Calu3 (cell line): ENCODE measurements around the gene HP1BP3. TPM values are rescaled to one million over a fixed set of nuclear protein-coding genes. Genes with fewer than 3 reads are reported as not detected.

ENCODE experiments used
- BruUV-seq: library from RNA; stranded (reverse); fragments of 400-500 nt; replicated peaks from 2 replicates; lab custom pipeline; 2021; lab: Mats Ljungman, UMichigan
- CTCF ChIA-PET: fragments of 300-600 bp; sonication (Branson Sonifier 250); formaldehyde crosslinking; loops from one replicate; lab custom pipeline; 2022; ENCODE audit warnings: antibody characterized with exemption; lab: Charles Lee
- DNase-seq: peaks from one replicate; pipeline ENCODE4 v3.0.0; 2022
- H3K27ac Mint-ChIP-seq: one replicate; pipeline ENCODE4 v1.8.0; 2022; ENCODE audit warnings: mixed read lengths; ENCODE audit not compliant: unreplicated experiment
- H3K27me3 Mint-ChIP-seq: one replicate; pipeline ENCODE4 v1.8.0; 2022; ENCODE audit warnings: mixed read lengths; ENCODE audit not compliant: unreplicated experiment
- H3K36me3 Mint-ChIP-seq: one replicate; pipeline ENCODE4 v1.8.0; 2022; ENCODE audit warnings: mild to moderate bottlenecking, moderate library complexity, mixed read lengths; ENCODE audit not compliant: insufficient read depth, unreplicated experiment
- H3K4me1 Mint-ChIP-seq: one replicate; pipeline ENCODE4 v1.8.0; 2022; ENCODE audit warnings: mild to moderate bottlenecking, low read depth, mixed read lengths; ENCODE audit not compliant: unreplicated experiment
- H3K4me3 Mint-ChIP-seq: one replicate; pipeline ENCODE4 v1.8.0; 2022; ENCODE audit warnings: mild to moderate bottlenecking, low read depth, moderate library complexity, mixed read lengths; ENCODE audit not compliant: unreplicated experiment
- H3K9me3 Mint-ChIP-seq: one replicate; pipeline ENCODE4 v1.8.0; 2022; ENCODE audit warnings: low read depth, mixed read lengths; ENCODE audit not compliant: unreplicated experiment
- intact Hi-C: fragments of 100-400 bp; cut with micrococcal nuclease; formaldehyde crosslinking; loops from one replicate; pipeline ENCODE4 v1.10.0; 2022; ENCODE audit not compliant: unreplicated experiment
- total RNA-seq: library from RNA; stranded (reverse); gene quantifications from 2 replicates; pipeline ENCODE4 v1.2.3, GENCODE V29; 2022
- TF ChIP-seq, protein P1 (sequence below): fragments of 200-600 bp; IDR thresholded peaks from one replicate; pipeline ENCODE4 v1.8.0; 2022; ENCODE audit warnings: antibody characterized with exemption; ENCODE audit not compliant: unreplicated experiment

The HP1BP3 gene
- total RNA-seq, 1 experiment from 2014 or later = 247 TPM

DNA sequence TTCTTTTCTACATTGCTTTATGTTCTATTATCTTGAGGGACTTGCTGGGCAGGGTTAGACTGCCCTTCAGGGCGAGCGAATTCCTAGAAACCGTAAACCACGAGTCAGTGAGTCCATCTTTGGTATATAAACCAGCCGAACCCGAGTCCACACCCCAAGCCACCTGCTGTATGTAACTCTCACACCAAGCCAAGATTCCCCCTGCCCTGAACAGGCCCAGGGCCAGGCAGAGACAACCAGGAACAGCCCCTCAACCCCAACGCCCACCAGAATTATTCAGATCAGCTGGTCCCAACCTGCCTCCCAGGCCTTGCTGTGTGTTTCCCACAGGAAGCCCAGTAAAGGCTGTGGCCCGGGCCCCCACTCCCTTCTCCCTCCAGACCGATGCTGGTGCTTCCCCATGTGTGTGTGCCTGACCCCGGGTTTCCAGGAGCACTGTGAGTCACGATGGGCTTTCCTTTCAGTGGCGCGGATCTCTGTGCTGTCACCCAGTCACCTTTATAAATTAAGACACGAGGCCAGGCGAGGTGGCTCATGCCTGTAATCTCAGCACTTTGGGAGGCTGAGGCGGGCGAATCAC lies 86.4 kb downstream of the HP1BP3 start:
- Mint-ChIP-seq H3K4me3 (no peak overlapping the region), H3K36me3 (peaks cover 7% of the 10 kb centered on the region), H3K27me3 (peaks cover 24% of the 10 kb centered on the region), H3K27ac (no peak overlapping the region), H3K4me1 (peaks cover 10% of the 10 kb centered on the region), H3K9me3 (peaks cover 3% of the 10 kb centered on the region)
- DNase-seq = no peak
- TF ChIP-seq, protein P1, sequence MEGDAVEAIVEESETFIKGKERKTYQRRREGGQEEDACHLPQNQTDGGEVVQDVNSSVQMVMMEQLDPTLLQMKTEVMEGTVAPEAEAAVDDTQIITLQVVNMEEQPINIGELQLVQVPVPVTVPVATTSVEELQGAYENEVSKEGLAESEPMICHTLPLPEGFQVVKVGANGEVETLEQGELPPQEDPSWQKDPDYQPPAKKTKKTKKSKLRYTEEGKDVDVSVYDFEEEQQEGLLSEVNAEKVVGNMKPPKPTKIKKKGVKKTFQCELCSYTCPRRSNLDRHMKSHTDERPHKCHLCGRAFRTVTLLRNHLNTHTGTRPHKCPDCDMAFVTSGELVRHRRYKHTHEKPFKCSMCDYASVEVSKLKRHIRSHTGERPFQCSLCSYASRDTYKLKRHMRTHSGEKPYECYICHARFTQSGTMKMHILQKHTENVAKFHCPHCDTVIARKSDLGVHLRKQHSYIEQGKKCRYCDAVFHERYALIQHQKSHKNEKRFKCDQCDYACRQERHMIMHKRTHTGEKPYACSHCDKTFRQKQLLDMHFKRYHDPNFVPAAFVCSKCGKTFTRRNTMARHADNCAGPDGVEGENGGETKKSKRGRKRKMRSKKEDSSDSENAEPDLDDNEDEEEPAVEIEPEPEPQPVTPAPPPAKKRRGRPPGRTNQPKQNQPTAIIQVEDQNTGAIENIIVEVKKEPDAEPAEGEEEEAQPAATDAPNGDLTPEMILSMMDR = no peak
- CTCF ChIA-PET = no interaction called here
- no TSS peak for BruUV-seq
- intact Hi-C loops = no loop called here

DNA sequence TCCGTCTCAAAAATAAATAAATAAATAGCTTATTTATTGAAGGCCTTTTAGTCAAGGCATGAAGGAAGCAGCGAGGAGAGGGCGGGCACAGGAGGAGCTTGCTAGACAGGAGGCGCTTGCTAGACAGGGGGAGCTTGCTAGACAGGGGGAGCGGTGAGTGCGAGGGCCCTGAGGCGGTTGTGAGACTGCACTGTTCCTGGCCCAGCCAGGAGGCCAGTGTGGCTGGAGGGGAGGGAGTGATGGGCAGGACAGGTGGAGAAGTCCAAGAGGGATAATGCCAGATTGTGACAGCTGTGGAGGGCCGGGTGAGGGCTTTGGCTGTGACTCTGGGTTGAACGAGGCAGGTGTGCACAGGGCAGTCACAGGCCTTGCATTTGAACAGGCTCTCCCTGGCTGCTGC lies 87.5 kb downstream of the HP1BP3 start:
- peaks cover 3% of the 10 kb centered on the region for H3K9me3 Mint-ChIP-seq
- no TSS peak for BruUV-seq
- H3K27ac Mint-ChIP-seq = no peak overlapping the region
- intact Hi-C loops = loop anchor here (5.0 kb wide), 1 partner anchor 33 kb away; the partner anchor contains the start of gene SH2D5
- no peak for DNase-seq
- H3K4me3 Mint-ChIP-seq = no peak overlapping the region
- H3K4me1 Mint-ChIP-seq = peaks cover 11% of the 10 kb centered on the region
- TF ChIP-seq, protein P1 = no peak
- CTCF ChIA-PET = no interaction called here
- peaks cover 32% of the 10 kb centered on the region for H3K27me3 Mint-ChIP-seq
- peaks cover 7% of the 10 kb centered on the region for H3K36me3 Mint-ChIP-seq

DNA sequence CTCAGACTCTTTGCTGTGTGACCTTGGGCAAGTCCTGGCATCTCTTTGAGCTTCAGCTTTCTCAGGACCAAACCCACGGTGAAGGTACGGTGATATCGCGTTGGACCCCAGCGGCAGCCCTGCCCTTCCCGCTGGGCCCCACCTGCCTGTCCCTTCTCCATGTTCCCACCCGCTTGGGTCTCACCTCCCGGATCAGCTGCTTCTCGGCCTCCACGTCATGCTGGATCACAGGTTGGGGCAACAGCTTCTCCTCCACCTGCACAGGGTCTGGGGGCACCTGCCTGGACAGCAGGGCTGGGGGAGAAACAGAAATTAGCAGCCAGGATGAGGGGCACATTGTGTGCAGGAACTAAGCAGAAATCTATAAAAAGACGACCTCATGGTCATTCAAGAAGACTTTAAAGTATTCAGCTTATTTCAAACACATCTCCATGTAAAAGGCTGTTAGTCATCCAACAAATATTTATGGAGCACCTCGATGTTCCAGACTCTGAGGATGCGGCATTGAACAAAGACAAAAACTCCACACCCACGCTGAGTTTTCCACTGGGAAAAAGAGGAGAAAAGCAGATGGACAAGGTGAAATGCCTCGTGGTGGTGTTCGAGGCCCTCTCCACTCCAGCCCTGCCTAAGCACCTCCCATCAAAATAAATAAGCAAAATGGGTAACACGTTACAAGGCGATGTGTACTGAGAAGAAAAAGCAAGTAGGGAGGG lies 88.8 kb downstream of the HP1BP3 start:
- H3K27ac Mint-ChIP-seq = no peak overlapping the region
- no TSS peak for BruUV-seq
- TF ChIP-seq, protein P1 = no peak

DNA sequence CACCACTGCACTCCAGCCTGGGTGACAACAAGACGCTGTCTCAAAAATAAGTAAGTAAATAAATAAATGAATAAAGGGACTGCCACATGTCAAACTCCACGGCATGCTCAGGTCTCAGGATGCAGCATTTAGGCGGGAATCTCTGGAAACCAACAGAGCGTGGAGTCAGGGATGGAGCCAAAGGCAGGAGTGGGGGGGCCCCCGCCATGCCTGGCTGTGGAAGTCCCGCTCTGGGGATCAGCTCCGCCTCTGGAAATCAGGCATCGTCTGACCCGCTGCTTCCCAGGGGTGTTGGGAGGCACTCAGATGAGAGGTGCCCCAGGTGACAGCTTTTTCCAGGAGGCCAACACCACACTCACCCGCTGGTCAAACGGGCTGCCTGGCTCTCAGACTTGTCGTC lies 89.5 kb downstream of the HP1BP3 start:
- CTCF ChIA-PET = interaction anchor here (1.1 to 2.4 kb wide), 3 partner anchors 13 to 36 kb away, joined by 4 to 11 read pairs (median 5); partner anchors contain the start of gene SH2D5

More for the DNA sequence above, 88.8 kb downstream of the HP1BP3 start:
- no peak overlapping the region for H3K4me3 Mint-ChIP-seq
- peaks cover 37% of the 10 kb centered on the region for H3K27me3 Mint-ChIP-seq
- intact Hi-C loops = loop anchor here (5.0 kb wide), 1 partner anchor 34 kb away; the partner anchor contains the start of gene SH2D5
- CTCF ChIA-PET = interaction anchor here (2.4 kb wide), 1 partner anchor 35 kb away, joined by 11 read pairs; the partner anchor contains the start of gene SH2D5
- H3K9me3 Mint-ChIP-seq = peaks cover 3% of the 10 kb centered on the region
- H3K36me3 Mint-ChIP-seq = peaks cover 7% of the 10 kb centered on the region
- DNase-seq = no peak
- peaks cover 11% of the 10 kb centered on the region for H3K4me1 Mint-ChIP-seq

More for the DNA sequence above, 89.5 kb downstream of the HP1BP3 start:
- Mint-ChIP-seq H3K9me3 (no peaks in the 10 kb centered on the region), H3K4me3 (no peak overlapping the region), H3K27ac (no peak overlapping the region), H3K4me1 (peaks cover 11% of the 10 kb centered on the region), H3K27me3 (peaks cover 33% of the 10 kb centered on the region), H3K36me3 (peaks cover 7% of the 10 kb centered on the region)
- no TSS peak for BruUV-seq
- TF ChIP-seq, protein P1 = no peak
- no peak for DNase-seq
- intact Hi-C loops = loop anchor here (2.0 to 5.0 kb wide), 2 partner anchors 35 to 497 kb away; partner anchors contain the start of gene SH2D5
